ENCODE measurements around the gene HSPB1. TPM values are rescaled to one million over a fixed set of nuclear protein-coding genes. Genes with fewer than 3 reads are reported as not detected.

HSPB1 gene
- total and polyA plus RNA-seq, 2 experiments from 2014 or later: 48.1 to 437 TPM

- Histone ChIP-seq H3K4me2 (no peak overlapping the region), H3K4me1 (ENCODE audit: insufficient read depth) (peaks cover 14% of the 10 kb centered on the region), H3K79me2 (replicated peaks; ENCODE audit: insufficient read depth) (peaks cover 100% of the 10 kb centered on the region), H4K20me1 (replicated peaks; ENCODE audit: insufficient read depth) (peaks cover 97% of the 10 kb centered on the region), H3K9me2 (ENCODE audit: insufficient read depth) (no peaks in the 10 kb centered on the region), H3K36me3 (ENCODE audit: insufficient read depth) (peaks cover 5% of the 10 kb centered on the region; the same call in 1 of the 2 replicates), H2AFZ (no peak overlapping the region), H3K27me3 (ENCODE audit: insufficient read depth) (no peaks in the 10 kb centered on the region), H3K27ac (ENCODE audit: low read depth) (peak overlapping the region; percentile 72), H3F3A (replicated peaks; ENCODE audit: low read depth) (peaks cover 17% of the 10 kb centered on the region), H3K4me3 (no peak overlapping the region)
- Mint-ChIP-seq H3K9me3 (no peaks in the 10 kb centered on the region), H3K27ac (no peak overlapping the region; the same call in 1 of the 2 replicates), H3K27me3 (ENCODE audit: insufficient read depth, low read depth, poor library complexity) (peaks cover 4% of the 10 kb centered on the region), H3K4me3 (no peak overlapping the region), H3K4me1 (peaks cover 40% of the 10 kb centered on the region; the same call in 2 of the 3 replicates), H3K36me3 (ENCODE audit: low read depth) (peaks cover 78% of the 10 kb centered on the region)
- ATAC-seq (no peak), DNase-seq (ENCODE audit: low spot score) (no peak)
- no peak for TF ChIP-seq CTCF (conservative IDR thresholded peaks at IDR 0.05; ENCODE audit: low read depth in 2 of 2)
- TF ChIP-seq ETS1 (IDR thresholded peaks at IDR 0.05): no peak
- TF ChIP-seq REST (IDR thresholded peaks at IDR 0.05; ENCODE audit: unreplicated experiment): no peak
- no peak for TF ChIP-seq ZNF462 (CRISPR knock-in tag; IDR thresholded peaks at IDR 0.05)
- no peak for TF ChIP-seq EZH2 (IDR thresholded peaks at IDR 0.05; ENCODE audit: low read depth, unreplicated experiment)
- TF ChIP-seq JUNB (IDR thresholded peaks at IDR 0.05; ENCODE audit: unreplicated experiment): no peak
- no peak for TF ChIP-seq POLR2AphosphoS5 (IDR thresholded peaks at IDR 0.05; ENCODE audit: low read depth)
- TF ChIP-seq STAT1 (IDR thresholded peaks at IDR 0.05; ENCODE audit: unreplicated experiment): no peak
- TF ChIP-seq EZH2phosphoT487 (IDR thresholded peaks at IDR 0.05; ENCODE audit: unreplicated experiment): no peak
- no peak for TF ChIP-seq NANOG (IDR thresholded peaks at IDR 0.05; ENCODE audit: borderline replicate concordance)
- no peak for TF ChIP-seq ZNF331 (CRISPR knock-in tag; IDR thresholded peaks at IDR 0.05; ENCODE audit: low read depth)
- TF ChIP-seq CREB1 (CRISPR knock-in tag; IDR thresholded peaks at IDR 0.05; ENCODE audit: low read depth): no peak
- no peak for TF ChIP-seq ZNF114 (CRISPR knock-in tag; IDR thresholded peaks at IDR 0.05)
Measured at GRCh38 chr7:76337147-76337546, 34.7 kb downstream of the HSPB1 start.
